ENCODE data around the gene MUC3A.

The MUC3A gene

GRCh38 chr7:100951172-100951571 is 1.8 kb downstream of the MUC3A start:
- no peak for TF ChIP-seq CTCF (conservative IDR thresholded peaks at IDR 0.05; ENCODE audit: low read depth, low read length)
- no peak for DNase-seq (ENCODE audit: low read depth)
- H3K4me3 ChIP-seq (ENCODE audit: low read length), result no peak overlapping the region

- no peak for TF ChIP-seq CTCF (conservative IDR thresholded peaks at IDR 0.05; ENCODE audit: low read depth, low read length)
- no peak for DNase-seq (ENCODE audit: low read depth)
- no peak overlapping the region for H3K4me3 ChIP-seq (ENCODE audit: low read length)
These were observed 2.7 kb downstream of the MUC3A start for GRCh38 chr7:100951888-100952560.

- H3K4me3 ChIP-seq (ENCODE audit: low read length), result no peak overlapping the region
- TF ChIP-seq CTCF (conservative IDR thresholded peaks at IDR 0.05; ENCODE audit: low read depth, low read length), result no peak
- no peak for DNase-seq (ENCODE audit: low read depth)
These were observed 3.3 kb downstream of the MUC3A start for GRCh38 chr7:100952641-100953040.

- no peak overlapping the region for H3K4me3 ChIP-seq (ENCODE audit: low read length)
- no peak for DNase-seq (ENCODE audit: low read depth)
- TF ChIP-seq CTCF (conservative IDR thresholded peaks at IDR 0.05; ENCODE audit: low read depth, low read length), result no peak
These were observed 8.6 kb downstream of the MUC3A start for GRCh38 chr7:100957832-100958421.

GRCh38 chr7:100959894-100960293 is 10.6 kb downstream of the MUC3A start:
- H3K4me3 ChIP-seq (ENCODE audit: low read length), result no peak overlapping the region
- DNase-seq (ENCODE audit: low read depth), result no peak
- TF ChIP-seq CTCF (conservative IDR thresholded peaks at IDR 0.05; ENCODE audit: low read depth, low read length), result no peak

- H3K4me3 ChIP-seq (ENCODE audit: low read length), result no peak overlapping the region
- TF ChIP-seq CTCF (conservative IDR thresholded peaks at IDR 0.05; ENCODE audit: low read depth, low read length), result no peak
- no peak for DNase-seq (ENCODE audit: low read depth)
These were observed 13.2 kb downstream of the MUC3A start for GRCh38 chr7:100962537-100962936.

- no peak overlapping the region for H3K4me3 ChIP-seq (ENCODE audit: low read length)
- TF ChIP-seq CTCF (conservative IDR thresholded peaks at IDR 0.05; ENCODE audit: low read depth, low read length), result no peak
- DNase-seq (ENCODE audit: low read depth), result no peak
These were observed 14.1 kb downstream of the MUC3A start for GRCh38 chr7:100963386-100963785.
